HG03159 (cell line): Measurements from ENCODE around the gene GNG11.
A peak's percentile ranks its signal among the peaks of the same experiment; 100 is the strongest.
"Not testable (repeated sequence)": the region's sequence is repeated elsewhere in the genome, so short reads cannot be mapped to it uniquely, and the experiment has no call there.

ENCODE experiments used
- ATAC-seq: cut with Tn5 transposase; IDR thresholded peaks from one replicate; pipeline ENCODE4 v1.9.1; 2021; ENCODE audit warnings: mild to moderate bottlenecking, moderate library complexity; ENCODE audit not compliant: unreplicated experiment

Gene GNG11

DNA sequence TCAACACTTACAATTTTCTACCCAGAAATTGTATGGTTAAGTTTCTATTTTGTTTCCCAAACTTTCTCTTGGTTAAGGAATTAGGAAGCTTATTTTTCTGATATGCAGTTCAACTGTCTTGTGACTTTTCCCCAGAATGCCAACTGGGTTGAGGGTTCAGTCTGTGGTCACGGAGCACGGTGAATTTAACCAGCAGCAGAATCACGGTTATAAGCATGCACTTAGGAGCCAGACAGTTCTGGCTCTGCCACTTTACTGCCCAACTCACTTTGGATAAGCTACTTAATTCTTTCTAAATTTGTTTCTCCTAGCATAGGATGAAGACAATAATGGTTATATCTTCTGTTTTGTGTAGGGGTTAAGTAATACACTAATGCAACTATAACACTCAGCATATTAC lies 10.3 kb upstream of the GNG11 start:
- ATAC-seq = not testable (repeated sequence)

DNA sequence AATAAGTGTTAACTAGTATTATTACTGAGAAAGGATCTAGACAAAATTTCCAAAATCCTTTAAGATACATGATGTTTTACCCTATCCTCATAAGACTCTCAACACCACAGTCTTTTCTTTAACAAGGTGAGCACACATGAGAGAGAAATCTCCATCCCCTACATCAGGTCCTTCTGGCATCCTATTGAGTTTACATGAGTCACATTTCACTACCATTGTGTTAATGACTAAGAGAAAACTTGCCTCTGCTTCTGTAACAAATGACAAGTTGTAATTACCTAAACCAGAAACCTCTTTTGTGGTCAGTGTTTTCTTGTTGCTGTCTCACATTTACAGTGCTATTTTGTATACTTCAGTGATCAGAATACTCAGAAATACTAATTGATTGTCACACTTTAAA lies 9.9 kb upstream of the GNG11 start:
- ATAC-seq = peak; percentile 60

DNA sequence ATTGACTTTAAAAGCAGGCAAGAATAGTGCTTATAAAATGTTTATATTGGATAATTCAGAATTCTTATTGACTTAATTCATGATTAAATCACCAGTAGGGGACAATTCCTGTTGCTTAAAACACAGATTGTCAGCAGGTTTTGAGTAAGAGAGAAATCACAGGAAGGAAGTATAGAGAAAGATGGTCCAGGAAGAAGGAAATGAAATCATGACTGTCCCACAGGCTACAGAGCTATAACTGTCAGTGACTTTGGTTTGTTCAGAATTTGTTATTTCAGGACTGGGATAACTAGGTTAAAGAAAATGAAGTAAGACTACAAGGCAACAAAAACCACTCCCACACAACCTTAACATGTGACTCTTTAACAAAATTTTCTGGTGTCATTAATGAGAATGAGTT lies 8.3 kb upstream of the GNG11 start:
- ATAC-seq = no peak

DNA sequence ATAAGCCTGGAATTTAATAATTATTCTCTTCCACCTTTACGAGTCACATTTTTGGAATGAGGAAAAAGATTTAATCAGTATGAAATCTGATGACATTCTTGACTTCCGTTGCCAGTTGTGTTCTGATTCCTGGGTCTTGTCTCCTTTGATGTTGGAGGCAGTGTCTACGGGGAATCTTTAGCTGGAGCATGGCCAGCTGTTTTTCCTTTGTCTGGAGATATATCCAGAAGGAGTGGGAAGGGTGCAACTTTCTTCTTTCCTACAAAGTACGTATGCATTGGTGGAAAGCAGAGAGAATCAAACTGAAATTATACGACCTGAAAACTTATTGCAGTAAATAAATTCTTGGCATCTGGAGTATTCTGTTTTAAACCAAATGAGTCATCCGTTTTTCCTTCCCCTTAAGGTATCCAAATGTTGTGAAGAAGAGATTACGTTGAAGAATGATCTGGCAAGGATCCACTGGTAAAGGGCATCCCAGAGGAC lies 6.9 kb upstream of the GNG11 start:
- ATAC-seq = no peak

DNA sequence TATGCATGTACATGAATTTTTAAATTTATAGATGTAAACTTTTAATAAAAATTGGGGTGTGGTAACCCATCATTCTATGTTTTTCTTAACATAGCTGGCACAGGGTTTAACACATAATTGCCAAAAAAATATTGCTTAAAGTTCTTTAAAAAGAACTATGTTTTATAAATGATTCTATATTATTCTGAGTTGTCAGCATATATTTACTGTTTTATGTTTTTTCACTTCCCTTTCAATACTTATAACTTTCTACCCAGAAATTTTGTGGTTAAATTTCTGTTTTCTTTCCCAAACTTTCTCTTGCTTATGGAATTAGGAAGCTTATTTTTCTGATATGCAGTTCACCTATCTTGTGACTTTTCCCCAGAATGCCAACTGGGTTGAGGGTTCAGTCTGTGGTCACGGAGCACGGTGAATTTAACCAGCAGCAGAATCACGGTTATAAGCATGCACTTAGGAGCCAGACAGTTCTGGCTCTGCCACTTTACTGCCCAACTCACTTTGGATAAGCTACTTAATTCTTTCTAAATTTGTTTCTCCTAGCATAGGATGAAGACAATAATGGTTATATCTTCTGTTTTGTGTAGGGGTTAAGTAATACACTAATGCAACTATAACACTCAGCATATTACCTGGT lies 6.2 kb upstream of the GNG11 start:
- ATAC-seq = not testable (repeated sequence)

DNA sequence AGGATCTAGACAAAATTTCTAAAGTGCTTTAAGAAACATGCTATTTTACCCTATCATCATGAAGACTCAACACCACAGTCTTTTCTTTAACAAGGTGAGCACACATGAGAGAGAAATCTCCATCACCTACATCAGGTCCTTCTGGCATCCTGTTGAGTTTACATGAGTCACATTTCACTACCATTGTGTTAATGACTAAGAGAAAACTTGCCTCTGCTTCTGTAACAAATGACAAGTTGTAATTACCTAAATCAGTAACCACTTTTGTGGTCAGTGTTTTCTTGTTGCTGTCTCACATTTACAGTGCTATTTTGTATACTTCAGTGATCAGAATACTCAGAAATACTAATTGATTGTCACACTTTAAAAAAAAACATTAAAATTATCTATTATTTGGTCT lies 5.6 kb upstream of the GNG11 start:
- ATAC-seq = peak; percentile 64

DNA sequence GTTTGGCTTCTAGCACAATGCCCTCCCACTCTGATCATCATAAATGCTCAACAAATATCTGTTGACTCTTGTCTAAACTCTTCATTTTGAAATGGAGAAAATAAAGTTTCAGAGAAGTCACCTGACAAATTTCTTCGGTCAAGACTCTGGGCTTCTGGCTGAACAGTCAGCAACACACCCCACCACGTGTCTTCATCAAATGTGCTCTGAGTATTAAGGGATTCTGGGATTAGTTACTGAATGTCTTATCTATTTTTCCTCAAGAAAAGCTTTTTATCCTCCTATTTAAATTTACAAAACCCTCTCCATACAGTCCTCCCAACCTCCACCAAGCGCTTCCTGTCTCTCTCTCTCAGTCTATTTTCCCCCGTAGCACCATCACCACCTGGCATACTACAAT lies 5.2 kb upstream of the GNG11 start:
- ATAC-seq = not testable (repeated sequence)

DNA sequence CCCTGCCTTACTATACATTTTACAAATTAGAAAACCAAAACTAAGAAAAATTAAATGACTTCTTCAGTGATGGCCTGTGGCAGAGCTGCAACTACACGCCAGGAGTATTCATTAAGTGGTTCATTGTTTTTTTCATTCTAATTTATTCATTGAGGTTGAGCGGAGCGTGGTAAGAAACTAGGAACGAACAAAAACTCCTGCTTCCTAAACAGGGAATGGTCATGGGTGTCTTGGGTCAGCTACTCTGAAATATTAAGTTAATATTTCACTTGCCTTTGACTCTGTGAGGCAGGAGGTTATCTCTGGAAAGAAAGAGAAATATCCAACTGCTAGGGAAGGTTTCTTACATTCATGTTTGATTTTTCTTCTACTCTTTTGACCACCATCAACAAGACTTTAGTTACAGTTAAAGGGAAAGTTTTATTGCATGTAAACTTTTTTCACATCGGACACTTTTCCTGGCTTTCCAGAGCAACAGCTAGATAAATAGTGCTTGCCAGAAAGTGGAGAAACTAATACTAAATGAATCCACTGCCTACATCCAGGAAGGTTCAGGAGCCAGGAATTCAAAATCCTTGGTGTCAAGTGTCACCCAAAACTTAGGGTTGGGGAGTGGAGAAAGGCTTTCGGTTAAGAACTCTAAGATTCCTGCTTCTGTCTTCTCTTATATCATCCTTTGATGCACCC lies 896 bp upstream of the GNG11 start:
- ATAC-seq = no peak

DNA sequence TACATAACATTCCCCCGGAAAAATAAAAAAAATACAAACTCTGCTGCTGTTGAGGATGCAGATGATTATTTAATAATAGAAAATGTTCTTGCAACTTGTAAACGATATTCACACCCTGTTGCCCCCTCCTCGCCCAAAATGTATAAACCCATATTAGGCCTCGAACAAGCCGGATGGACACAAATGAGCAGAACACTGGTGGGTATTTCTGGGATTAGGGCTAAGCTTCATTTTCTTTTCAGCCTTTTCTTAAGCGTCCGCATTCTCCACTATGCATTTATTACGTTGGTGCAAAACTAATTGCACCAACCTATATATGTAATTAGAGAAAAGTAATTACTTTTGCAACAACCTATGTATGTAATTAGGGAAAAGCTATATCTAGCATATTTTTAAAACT lies 349 bp upstream of the GNG11 start:
- ATAC-seq = no peak

DNA sequence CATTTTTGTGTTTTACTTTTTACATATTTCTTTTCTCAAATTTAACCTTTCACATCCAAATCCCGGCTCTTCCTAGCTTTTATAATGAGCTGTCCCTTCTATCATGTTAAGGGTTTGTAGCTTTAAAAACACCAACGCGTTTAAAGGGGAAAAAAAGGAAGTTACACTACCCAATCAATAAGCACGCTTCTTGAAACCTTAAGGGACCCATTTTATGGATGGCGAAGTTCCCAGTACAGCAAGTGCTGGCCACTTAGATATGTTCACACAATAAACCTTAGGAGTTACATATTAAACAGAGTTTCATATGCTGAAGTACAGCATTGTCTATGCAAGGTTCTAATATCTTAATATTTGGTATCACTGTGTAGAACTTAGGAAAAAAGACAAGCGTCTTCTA lies 1.8 kb downstream of the GNG11 start:
- no peak for ATAC-seq

DNA sequence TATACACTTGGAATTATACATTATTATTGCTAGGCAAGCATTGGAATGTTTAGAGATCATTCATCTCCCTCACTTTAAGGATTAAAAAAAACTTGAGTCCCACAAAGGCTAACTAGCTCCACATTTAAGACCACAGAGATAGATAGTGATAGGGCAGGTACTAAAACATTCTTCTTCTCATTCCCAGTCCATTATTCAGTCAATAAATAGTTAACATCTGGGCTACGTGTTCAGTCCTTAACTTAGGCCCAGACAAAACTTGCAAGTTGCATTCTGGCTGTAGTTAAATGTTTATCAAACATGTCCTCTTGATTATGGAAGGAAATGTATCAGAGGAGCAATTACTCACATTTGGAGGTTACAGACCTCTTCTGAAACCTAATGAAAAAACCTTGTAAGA lies 2.4 kb downstream of the GNG11 start:
- ATAC-seq = no peak

DNA sequence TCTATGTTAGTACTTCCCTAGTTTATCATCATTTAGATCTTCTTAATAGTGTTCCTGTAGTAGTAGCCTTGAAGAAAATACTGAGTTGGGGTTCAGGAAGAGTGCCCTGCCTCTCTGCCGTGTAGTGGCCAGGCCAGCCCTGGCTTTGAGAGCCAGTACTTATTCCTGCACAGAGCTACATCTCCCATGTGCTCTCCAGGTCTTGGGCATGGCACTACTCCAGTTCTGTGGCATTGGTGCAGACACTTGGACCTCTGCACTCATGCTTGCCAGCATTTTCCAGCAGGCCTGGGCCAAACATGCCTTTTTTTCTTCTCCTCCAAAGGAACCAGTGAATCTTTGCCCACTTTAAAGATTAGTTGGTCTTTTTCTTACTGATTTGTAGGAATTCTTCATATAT lies 5.3 kb downstream of the GNG11 start:
- no peak for ATAC-seq

DNA sequence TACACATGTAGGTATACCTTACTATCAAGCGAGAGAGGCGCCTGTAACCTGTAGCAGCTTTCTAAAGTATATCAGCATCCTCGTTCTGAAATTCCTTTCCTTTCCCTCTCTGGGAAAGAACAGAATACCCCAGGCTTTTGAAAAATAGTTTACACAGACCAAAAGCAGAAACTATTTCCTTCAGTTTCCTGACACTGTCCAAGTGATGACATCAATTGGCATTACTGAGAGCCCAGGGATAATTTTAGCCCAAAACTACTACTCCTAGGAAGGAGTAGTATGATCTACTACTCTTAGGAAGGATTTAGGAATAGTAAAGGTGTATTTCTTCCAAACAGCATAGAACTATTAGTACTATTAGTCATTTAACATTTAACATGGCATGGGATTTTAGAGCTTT lies 6.0 kb downstream of the GNG11 start:
- no peak for ATAC-seq

DNA sequence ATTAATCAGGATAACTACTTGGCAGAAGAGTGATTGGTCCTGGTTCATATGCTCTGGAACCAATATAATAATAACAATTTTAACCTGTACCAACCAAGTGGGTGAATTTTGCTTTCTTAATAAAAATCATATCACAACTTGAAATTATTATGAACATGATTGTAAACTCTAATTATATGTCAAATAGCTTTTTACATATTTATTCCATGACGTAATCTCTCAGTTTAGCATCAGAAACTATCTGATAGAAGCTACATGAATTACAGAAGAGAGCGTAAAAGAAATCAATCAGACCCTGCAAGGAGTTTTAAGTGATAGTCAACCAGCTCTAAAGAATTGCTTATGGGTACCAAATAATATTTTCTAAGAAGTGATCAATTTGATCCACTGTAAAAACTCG lies 10.1 kb downstream of the GNG11 start:
- ATAC-seq = no peak

DNA sequence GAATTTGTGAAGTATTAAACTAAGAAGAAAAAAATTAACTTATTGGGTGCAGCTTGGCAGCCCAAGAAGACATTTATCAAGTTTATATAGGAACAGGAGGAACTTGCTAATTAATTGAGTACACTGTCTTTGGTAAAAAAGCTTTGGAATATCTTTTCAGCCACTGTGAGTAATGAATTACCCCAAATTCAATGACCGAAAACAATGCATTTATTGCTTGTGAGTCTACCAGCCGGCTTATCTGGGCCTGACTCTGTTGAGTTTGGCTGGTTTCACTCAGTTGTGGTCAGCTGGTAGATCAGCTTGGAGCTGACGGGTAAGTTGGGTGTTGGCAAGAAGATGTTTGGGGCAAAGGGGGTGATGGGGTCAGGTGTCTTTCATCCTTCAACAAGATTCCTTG lies 11.6 kb downstream of the GNG11 start:
- no peak for ATAC-seq

DNA sequence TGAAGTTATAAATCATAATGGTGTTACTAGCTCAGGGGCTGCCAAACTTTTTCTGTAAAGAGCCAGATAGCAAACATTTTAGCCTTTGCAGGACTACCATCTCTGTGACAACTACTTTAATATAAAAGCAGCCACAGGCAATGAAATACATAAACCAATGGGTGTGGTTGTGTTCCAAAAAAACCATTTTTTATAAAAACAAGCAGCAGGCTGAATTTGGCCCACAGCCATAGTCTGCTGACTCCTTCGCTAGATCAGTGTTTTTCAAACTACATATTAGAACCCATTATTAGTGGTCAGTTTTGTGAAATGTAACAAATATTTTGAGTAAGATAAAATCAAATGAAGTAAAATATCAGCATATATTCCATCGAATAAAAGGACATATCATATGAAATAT lies 13.6 kb downstream of the GNG11 start:
- no peak for ATAC-seq

DNA sequence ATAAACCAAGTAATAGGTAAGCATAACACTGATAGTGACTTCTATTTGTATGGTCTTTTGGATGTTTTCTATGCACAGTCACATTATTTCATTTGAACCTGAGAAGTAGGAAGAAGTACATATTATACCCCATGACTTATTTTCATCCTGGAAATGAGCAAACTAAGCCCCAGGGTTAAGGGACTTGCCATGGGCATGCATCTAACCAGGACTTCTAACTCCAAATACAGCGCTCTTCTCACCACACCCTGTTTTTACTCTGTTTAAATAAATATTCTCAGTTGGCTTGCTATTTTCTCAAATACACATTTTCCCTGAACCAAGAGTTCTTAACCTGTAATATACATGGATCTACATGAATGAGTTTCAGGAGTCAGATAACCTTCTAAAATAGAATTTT lies 16.3 kb downstream of the GNG11 start:
- ATAC-seq = no peak

DNA sequence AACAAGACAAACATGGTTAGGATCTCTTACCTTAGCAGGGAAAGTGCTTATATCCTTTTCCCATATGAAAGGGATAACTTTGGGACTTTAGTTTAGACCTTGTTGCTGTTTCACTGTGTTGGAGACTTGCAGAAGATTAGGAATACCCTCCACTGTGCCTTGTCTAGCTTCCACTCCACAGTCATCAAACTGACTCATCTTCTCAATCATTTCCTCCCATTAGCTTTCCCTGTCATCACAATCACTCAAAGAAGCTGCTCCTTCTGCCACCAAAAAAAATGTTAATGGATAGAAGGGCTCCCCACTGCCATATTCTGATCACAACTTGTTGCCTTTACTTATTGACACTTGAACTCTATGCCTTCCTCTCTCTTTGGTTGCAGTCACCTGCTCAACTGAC lies 16.8 kb downstream of the GNG11 start:
- no peak for ATAC-seq

DNA sequence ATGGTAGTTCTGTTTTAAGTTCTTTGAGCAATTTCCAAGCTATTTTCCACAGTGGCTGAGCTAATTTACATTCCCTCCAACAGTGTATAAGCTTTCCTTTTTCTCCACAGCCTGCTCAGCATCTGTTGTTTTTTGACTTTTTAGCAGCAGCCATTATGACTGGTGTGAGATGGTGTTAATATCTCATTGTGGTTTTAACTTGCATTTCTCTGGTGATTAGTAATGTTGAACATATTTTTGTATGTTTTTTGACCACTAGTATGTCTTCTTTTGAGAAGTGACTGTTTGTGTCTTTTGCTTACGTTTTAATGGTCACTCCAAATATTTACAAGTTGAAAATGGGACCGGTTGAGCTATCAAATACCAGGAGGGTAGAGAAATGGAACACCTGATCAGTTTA lies 20.4 kb downstream of the GNG11 start:
- ATAC-seq = no peak

DNA sequence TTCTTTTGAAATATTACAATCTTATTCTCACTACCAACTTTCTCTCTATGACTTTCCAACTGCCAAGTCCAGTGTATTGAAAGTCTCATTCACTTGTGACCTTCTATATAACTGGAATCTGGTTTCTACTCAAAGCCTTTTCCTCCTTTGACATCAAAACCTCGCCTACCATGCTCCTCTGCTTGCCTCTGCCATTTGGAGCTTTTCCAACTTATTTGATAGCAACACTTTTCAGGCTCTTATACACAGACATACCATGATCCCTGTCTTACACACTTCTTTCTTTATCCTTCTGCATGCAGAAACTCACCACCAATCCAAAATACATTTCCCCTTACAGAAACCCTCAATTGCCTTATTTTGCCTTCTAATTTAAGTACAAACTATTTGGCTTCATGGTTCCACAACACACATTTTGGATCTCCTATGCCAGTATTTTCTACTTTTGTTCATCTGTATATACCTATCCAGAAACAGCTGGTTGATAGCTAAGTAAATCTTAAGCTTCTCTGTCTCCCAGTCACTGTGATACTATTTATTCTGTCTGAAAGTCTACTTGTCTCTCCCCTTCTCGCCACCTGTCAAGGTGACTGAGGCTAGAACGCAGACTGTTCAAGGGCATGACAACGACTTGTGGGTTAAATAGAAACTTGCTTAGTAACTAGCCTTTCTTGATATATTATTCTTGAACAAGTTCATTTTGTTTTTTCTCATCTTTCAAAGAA lies 22.4 kb downstream of the GNG11 start:
- ATAC-seq = no peak

DNA sequence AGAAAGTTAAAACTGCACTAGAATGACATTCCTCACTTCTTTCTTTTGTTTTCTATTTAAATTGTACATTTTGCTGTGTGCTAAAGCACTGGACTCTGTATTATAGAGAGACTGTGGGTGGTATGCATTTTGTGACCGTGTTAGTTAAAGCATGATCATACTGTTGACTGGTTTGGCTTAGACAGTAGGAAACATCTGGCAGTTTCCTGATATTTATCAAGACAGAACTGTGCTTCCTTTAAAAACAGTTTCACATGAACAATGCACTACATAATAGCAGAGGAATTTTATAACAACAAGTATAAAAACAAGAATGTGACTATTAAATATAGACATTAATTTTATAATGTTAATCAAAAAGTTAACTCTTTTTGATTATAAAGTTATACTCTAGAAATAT lies 23.1 kb downstream of the GNG11 start:
- no peak for ATAC-seq

DNA sequence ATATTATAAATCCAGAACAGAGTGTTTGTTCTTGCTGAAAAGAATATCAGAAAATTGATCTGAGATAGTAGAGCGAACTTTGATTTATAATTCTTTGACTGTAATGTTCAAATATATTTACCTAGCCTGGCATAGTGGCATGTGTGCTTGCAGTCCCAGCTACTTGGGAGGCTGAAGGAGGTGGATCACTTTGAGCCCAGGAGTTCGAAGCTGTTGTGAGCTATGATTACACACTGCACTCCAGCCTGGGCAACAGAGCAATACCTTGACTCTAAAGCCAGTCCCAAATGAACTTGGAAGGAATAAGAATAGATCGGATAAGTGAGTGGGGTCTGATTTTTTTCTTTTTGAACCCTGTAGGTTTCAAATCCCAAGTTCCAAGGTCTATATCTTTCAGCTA lies 23.5 kb downstream of the GNG11 start:
- ATAC-seq = no peak
